Hepatic stellate cell (primary cell): ENCODE measurements around the gene ZG16B.

Source experiments
- DNase-seq: peaks from one replicate; pipeline ENCODE4 v3.0.0; 2011; ENCODE audit warnings: low spot score

The ZG16B gene

DNA sequence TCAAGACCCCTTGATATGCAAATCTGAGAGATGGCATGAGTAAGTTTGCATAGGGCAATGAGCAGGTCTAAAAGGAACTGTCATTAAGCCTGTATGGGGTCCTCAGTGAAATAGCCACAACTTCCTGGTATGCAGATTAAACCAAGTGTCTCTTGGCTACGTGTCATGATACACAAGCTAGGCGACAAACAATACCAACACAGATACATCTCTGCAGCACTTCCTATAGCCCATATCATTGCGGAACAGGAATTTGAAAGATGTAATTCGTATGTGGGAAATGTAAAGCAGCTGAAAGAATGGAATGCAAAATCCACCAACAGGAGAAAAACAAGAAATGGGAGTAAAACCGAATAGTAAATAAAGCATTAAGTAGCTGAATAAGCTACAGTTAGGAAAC is 15.0 kb downstream of the ZG16B start:
- no peak for DNase-seq

DNA sequence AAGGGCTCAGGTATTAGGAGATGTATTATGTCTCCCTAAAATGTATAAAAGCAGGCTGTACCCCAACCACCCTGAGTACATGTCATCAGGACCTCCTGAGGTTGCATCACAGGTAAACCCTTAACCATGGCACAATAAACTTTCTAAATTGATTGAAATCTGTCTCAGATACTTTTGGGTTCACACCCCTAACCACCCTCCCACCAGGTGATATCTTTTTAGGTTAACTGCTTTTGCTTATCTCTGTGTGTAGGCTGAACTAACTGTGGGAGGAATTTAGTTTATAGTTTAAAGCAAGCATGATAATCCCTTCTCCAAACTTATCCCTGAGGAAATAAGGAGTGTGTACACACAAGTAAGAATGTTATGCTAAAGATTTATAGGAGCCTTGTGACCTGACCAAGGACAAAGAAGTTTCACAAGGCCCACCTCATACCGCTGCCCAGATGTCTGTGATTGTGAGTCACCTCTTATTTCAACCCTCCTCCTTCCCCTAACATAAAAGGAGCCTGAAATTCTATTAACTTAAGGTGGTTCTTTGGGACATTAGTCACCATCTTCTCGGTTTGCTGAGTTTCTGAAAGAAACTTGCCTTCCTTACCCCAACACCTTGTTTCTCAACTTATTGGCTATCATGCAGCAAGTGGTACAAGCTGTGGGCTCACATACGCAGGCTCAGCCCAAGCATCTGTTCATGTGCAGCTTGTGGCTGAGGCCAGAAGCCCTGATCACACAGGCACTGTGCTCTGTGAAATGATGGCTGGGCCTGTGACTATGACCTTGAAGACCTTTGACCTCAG is 16.6 kb downstream of the ZG16B start:
- DNase-seq: no peak

DNA sequence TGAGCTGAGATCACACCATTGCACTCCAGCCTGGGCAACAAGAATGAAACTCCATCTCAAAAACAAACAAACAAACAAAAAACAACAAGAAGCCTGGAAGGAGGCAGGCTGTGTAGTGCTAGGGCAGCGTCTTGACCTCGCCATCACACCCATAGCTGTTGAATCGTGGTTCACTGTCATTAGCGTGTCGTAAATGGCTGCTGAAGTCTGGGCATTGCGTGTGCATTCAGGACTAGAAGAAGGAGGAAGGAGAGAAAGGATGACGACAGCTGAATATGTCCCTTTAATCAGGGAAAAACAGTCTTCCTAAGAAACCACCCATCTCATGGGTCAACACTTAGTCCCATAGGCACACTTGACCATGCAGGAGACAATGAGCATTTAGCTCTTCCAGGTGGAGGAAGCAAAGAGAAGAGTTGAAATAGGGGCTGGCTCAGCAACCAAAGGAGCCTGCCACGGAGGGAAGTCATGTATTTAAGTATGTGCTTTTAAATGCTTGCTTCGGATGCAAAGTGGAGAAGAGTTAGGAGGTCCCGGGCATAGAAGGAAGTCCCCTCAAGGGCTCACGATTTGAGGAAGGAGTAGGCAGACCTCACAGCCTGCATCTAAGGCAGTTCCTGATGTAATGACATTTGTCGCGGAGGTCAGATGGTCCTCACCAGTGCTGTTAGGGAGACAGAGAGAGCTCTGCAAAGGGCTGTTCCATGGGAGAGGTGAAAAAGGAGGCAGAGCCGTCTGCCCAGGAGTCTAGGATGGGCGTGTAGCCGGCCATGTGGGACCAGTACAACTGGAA is 19.0 kb downstream of the ZG16B start:
- no peak for DNase-seq

DNA sequence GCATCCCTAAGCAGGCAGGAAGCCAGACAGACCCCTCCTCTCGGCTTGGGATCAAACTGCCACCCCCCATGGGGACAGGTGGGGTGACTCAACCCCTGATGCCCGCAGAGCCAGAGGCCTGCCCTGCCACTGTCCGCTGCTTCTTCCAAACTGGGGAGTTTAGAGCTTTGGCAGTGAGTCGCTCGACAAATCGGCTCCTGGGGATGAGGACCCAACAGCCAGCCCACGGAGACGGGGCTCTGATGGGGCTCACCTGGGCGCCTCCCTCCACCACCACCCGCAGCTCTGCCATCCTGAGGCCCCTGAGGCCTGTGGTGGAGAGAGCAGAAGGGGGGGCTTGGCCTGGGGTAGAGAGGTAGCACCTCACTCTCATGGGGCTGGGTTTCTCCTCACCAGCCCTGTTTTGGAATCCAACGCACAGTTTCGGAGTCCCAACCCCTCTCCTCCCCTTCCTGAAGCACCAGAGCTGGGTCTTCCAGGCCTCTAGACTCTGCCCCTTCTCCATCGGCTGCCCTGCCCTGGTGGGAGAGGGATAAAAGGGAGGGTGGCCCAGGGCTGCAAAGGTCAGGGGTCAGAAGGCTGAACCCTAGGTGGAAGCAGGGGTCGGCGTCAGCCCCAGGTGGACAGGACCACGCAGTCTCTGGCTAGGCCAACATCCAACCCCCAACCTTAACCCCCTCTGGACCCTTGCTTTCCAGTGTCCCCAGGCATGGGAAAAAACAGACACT is 22.1 kb downstream of the ZG16B start:
- no peak for DNase-seq

DNA sequence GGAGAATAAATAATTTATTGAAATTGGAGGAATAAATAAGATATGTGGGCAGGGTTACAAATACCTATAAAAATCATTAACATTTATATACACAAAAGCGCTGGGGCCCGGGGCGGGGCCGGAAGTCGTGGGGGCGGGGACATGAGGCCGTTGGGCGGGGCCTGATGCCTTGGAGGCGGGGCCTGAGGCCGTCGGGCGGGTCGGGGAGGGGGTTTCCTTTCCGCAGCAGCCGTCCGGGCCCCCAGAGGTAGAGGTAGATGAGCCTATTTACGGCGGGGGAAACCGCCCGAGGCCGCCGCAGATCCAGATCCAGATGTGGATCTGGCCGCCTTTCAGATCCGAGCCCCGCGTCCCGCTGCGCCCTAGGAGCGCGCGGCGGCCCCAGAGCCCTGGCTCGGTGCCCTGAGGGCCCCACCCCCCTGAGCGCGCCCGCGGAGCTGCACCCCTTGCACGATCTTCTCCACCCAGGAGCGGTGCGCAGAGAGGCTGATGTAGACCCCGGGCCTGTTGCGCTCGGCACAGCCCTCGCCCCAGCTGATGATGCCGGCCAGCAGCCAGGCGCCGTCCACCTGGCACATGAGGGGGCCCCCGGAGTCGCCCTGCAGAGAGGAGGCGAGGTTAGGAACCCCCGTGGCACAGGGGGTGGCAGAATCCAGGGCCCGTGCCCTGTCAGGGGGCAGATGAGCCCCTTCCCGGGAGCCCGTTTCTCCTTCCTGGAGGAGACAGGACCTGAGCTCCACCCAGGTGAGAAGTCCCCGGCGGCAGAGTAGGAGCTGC is 22.8 kb downstream of the ZG16B start:
- no peak for DNase-seq

DNA sequence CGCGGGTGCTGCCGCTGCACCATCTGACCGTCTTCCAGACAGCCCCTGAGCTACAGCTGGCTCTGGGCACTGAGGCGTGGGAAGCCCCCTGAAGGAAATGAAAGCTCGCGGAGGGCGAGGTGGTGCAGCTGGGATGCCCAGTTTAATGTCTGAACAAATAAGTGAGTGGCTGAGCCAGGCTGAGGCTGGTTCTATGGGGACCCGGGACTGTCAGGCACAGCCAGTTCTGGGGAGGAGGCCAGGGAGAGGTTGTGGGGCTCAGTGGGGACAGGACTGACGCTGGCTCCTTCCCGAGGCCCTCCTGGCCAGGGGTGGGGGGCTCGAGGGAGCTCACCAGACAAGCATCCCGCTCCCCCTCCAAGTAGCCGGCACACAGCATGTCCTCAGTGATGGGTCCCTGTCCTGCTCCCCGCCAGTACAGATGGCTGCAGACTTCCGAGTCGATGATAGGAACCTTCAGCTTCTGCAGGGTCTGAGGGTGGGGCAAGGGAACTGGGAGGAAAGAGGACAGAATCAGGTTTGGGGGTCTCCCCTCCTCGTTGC is 23.5 kb downstream of the ZG16B start:
- DNase-seq: no peak

DNA sequence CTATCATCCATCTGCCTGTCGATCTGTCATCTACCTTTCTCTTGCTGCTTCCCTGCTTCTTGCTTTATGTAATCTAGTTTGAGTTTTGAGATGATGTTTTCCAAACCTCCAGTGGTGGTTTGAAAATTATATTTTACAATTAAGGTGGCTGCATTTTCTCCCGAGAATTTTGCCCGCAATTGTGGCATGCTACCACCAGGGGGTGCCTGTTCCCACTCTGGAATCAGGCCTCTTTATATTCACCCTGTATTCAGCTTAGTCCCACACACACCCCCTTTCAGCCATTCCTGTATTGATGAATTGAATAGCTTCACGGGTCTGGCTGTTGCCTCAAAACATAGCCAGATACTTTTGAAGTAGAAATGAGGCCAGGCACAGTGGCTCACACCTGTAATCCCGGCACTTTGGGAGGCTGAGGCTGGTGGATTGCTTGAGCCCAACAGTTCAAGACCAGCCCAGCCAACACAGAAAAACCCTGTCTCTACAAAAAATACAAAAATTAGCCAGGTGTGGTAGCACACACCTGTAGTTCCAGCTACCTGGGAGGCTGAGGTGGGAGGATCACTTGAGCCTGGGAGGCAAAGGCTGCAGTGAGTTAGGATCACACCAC is 24.7 kb downstream of the ZG16B start:
- DNase-seq: no peak

DNA sequence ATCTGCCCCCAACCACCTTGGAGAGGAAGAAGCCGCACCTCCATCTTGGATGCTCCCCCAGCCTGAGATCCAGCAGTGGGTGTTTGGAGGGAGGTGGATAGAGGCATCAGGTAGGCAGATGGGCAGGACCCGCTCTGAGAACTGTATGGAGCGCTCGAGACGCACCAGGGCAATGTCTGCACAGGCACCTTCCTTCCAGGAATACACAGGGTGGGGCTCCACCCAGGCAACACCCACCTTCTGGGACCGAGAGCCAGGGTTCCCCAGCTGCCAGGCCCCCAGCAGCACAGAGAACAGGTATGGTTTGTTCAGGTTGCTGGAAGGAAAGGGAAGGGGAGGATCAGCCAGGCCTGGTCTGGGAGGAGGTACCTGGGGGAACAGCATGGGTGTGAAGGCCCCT is 25.4 kb downstream of the ZG16B start:
- DNase-seq: no peak

DNA sequence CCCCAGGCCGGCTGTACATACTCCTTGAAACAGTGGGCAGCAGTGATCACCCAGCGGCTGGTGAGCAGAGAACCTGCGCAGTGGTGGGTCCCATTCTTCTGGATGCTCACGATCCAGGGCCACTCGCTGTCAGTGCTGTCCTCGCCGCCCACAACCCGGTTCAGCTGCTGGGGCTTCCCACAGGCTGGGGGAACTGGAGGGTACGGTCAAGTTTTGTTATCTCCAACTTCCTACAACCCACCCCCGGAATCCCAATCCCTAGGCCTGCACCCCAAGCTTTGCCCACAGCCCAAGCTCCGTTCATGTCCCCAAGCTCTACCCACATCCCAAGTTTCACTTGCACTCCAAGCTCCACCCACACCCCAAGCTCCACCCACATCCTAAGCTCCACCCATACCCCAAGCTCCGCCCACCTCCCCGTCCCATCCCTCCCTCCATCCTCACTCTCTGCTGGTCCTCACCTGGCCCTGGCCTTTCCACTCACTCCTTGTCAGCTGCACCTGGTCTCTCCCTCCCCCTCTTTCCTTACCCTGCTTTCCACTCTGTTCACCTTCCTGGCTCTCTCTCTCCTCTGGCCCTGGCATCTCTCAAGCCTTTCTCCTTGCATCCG is 26.1 kb downstream of the ZG16B start:
- no peak for DNase-seq

DNA sequence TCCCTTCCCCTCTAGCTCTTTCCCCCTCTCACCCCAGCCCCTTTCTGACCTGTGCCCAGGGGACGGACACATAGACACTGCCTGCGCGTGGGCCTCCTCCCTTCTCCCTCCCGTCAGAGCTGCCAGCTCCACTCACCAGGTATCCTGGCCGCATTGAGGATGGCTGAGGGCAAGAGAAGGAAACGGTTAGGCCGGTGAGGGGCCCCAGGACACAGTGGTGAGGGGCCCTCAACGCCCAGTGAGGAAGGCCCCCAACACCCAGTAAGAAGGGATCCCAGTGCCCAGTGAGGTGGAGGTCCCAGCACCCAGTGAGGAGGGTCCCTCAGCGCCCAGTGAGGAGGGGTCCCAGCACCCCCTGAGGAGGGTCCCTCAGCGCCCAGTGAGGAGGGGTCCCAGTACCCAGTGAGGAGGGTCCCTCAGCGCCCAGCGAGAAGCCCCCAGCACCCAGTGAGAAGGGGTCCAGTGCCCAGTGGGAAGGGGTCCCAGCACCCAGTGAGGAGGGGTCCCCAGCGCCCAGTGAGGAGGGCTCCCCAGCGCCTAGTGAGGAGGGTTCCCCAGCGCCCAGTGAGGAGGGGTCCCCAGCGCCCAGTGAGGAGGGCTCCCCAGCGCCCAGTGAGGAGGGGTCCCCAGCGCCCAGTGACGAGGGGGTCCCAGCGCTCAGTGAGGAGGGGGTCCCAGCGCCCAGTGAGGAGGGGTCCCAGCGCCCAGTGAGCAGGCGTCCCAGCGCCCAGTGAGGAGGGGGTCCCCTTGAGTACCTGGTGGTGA is 26.8 kb downstream of the ZG16B start:
- no peak for DNase-seq

DNA sequence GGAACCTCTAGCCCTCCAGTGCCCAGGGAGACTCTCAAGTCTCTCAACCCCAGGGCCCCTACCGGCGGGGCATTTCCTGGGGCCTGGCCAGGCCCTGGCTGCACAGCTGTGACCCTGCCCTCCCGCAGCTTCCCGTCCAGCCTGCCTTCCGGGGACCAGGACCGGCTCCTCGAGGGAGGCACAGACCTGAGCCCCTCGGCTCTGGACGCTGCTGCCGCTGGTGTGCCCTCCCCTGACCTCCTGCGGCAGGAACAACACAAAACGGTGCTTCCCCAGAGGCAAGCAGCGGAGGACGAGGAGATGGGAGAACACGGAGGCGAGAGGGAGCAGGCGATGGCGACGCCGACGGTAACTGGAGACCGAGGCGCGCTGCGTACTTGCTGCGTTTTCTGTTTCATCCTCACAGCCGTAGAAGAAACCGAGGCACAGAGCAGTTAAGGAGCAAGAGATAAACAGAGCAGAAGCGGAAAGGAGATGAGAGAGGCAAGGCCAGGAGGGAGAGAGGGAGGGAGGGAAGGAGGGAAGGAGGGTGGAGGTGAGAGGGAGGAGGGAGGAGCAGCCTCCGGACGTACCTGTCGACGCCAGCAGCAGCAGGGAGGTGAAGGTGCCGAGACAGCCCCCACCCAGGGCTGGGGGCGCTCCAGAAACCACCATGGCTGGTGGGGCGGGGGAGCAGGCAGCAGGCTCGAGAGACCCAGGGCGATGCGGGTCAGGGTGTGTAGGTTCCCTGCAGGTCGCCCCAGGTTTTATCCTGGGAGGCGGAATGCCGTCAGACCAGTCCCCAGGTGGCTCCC is 27.5 kb downstream of the ZG16B start, which contains the start of gene PRSS22:
Gene PRSS22 (minus strand): TSS at position 720 of the 794 bp plus-strand sequence. CDS start 66 bp downstream, at position 654.
- DNase-seq: no peak

DNA sequence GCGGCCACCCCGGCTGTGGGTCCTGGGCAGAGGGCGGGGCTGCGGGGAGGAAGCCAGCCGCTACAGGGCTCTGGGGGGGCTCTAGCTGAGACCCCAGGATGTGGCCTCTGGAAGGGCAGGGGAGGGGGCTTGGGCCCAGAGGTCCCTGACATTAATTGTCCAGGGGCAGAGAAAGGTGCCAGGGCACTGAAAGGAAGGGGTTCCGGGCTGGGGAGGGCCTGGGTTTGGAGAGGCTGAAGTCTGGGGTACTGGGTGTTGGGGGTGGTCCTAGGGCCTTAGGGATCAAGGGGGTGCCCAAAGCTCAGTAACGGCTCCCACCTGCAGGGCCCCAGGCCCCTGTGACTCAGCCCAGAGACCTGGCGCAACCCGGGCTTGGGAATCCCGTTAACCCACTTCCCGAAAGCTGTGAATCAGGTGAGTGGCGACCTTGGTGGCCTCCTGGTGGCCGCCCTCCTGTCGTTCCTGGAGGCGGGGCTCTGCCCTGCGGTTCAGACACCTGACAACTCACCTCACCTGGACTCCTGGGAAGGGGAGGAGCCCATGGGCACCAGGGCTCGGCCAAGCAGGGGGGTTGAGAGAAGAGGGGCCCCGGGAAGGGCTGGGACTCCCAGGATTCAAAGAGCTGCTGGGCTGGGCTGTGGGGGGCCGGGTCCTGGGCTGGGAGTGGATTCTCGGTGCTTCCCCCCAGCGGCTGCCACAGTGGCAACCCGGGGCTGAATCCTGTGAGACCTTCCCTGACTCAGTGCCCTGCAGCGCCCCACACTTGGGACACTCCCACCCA is 28.3 kb downstream of the ZG16B start:
- DNase-seq: no peak

DNA sequence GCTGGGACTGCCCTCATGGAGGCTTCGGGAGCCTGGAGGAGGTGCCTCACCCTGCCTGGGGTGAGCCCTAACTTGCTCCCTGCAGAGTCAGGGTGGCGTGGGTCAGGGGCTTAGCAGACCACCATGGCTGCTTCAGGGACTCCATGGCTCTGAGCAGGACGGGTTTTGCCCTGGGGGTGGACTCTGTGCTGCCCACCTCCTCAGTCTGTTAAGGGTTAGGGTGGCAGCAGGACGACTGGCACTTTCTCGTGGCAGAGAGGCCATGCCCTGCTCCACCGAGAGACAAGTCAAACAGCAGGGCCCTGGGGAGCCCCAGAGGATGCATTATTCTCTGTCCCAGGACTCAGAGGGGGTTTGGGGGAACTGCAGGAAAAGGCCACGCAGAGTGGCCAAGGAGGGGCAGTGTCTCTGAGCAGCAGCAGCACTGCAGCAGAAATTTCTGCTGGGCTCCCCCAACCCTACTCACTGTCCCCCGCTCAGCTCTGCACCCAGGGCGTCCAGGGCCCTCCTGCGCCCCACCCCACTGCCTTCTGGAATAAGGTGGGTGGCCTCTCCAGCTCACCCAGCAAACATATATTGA is 29.7 kb downstream of the ZG16B start:
- no peak for DNase-seq

DNA sequence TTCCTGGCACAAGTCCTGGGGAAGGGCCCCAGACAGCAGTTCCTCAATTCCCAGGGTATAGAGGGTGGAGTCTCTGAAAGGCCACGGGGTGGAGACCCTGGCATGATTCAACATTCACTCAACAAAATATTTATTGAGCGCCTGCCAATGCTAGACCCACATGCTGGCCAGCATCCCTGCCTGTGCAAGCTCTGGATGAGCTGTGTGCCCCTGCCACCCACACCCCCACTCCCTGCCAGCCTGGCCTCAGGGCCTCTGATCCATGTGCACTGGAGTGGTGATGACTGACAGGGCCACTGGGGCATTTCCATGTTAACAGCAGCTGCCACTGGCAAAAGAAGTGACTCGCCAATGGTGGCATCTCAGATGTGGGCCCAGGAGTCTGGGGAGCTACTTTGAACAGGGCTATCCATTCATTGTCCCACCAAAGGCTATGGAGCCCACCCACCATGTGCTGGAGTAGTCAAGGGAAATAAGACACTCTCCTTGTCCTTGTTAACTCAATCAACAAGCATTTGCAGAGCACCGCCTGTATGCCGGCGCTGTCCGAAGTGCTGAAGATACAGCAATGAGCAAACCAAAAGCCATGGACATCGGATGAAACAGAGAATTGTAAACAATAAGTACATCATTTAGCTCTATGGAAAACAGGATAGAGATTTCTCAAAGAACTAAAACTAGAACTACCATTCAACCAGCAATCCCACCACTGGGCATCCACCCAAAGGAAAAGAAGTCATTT is 30.9 kb downstream of the ZG16B start:
- DNase-seq: no peak

DNA sequence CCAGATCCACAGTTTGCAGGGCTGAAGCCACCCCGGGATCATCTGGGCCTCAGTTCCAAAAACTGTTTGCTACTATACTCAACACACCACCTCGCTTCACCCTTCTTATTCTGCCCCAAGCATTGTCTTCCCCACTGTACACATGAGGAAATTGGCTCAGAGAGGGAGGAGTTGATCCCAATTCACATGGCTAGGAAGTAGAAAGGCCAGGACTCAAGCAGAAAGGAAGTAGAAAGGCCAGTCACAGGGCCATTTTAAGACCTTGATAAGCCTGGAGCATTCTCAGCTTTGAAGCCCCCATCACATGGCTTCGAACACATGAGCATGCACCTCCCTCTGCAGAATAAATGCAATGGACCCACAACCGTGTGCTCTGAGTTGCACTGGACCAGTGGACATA is 35.5 kb downstream of the ZG16B start:
- DNase-seq: no peak

DNA sequence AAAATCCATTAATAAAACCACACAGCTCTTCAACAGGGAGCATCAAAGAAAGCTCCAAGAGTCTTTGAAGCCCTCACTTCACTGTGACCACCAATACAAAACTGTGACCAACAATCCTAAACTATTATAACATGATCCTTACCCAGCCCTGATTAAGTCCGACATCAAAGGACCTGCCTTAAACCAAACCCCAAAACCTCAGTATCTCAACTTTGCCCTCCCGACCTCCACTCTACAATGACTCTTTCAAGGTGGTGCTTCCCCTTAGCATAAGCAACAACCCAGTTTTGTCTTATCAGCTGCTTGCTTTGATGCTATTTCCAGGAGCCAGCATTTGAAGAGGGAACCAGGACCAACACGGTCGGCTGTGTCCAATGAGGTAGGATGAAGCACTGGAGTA is 36.3 kb downstream of the ZG16B start:
- no peak for DNase-seq

DNA sequence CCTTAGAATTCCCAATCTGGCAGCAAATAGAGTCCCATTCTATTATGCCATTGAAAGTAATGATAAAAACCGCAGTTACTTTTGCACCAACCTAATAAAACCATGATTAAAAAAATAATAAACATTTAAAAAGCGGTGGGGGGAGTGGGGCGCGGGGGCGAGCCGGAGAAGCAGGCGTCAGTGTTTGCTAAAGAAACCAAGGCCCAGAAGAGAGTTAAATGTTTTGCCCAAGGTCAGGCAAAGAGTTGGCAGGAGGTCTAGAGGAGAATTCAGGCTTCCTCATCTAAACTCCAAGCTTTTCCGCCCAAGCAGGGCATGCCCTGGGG is 37.5 kb downstream of the ZG16B start:
- no peak for DNase-seq
